Stimulated activated CD8-positive, alpha-beta memory T cell treated with anti-CD3 and anti-CD28 coated beads, Interleukin-12 subunit alpha, Interleukin-12 subunit beta, amount 100 ng/mL, for 1 hour (primary cell): Measurements from ENCODE around the gene BPTF.
"Not testable (repeated sequence)": the region's sequence is repeated elsewhere in the genome, so short reads cannot be mapped to it uniquely, and the experiment has no call there.

Experiments used
- DNase-seq: peaks from one replicate; pipeline ENCODE4 v3.0.0-alpha.2; 2020; ENCODE audit warnings: low read depth

BPTF gene

DNA sequence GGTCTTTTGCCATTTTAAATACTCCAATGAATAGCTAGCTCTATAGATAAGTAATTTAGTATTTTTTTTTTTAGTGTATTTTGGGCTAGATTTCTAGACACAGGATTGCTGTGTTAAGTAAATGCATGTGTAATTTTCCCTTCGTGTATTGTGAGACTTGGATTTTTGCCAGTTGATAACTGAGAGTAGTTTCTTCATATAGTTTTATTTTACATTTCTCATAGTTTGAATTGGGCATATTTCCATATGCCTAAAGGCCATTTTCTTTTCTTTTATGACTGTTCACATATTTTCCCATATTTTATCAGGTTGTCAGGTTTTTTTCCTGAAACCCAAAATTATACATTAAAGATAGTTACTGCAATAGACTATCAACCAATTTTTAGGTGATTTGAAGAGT is 59.4 kb downstream of the BPTF start:
- DNase-seq, result no peak

DNA sequence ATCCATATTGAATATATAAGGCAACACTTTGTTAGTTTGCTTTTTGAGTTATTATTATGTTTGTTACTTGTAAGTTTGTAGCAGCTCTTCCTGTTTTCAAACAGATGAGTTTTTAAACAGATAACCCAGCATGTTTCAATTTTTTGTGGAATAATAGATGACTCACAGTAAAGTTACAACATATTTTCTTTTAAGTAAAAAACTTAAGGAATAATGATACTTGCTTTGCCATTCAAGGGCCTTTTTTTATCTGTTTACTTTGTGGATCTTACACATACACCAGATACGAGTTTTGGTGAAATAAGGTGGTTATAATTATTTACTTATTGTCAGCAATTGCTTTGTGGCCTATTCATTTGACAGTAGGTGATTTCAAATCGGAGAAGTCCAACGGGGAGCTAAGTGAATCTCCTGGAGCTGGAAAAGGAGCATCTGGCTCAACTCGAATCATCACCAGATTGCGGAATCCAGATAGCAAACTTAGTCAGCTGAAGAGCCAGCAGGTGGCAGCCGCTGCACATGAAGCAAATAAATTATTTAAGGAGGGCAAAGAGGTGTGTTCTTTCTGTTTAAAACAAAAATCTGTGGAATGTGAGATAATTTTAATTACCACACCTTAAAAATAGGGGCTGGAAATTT is 66.3 kb downstream of the BPTF start:
- no peak for DNase-seq

DNA sequence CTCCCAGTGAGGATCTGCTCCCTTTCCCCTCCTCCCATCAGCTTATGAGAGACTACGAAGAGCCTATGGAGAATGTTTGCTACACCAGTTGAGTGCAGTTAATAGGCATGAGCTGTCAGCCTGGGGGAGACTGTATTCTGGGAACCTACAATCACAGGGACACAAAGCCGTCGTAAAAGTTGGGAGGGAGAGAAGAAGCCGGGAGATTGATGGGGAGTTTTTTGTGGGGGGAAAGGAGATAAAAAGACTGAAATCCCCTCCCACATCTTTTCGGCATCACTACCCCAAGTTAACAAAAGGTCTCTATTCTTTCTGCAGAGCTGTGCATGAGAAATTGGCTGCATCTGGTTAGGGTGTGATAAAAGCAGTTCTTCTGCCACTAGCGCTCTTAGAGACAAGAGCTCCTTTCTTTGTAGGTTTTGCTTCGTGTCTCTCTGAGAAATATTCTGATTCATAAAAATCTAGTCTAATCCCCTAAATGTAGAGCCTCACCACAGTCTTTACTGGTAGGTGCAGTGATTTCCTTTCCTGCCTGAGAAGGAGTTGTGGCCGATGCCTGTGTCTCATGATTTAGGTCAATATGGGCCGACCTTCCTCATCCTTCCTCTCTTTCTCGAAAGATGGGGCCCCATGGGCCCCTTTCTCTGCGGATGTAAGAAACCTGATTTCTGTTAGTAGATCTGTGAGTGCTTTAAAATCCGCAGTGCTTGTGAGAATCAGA is 77.4 kb downstream of the BPTF start:
- DNase-seq, result no peak

DNA sequence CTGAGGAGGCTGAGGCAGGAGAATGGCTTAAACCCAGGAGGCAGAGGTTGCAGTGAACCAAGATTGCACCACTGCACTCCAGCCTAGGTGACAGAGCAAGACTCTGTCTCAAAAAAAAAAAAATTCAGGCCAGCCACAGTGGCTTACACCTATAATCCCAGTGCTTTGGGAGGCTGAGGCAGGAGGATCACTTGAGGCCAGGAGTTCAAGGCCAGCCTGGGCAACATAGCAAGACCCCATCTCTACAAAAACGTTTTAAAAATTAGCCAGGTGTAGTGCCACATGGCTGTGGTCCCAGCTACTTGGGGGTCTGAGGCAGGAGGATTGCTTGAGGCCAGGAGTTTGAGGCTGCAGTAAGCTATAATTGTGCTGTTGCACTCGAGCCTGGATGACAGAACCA is 80.0 kb downstream of the BPTF start:
- DNase-seq, result not testable (repeated sequence)

DNA sequence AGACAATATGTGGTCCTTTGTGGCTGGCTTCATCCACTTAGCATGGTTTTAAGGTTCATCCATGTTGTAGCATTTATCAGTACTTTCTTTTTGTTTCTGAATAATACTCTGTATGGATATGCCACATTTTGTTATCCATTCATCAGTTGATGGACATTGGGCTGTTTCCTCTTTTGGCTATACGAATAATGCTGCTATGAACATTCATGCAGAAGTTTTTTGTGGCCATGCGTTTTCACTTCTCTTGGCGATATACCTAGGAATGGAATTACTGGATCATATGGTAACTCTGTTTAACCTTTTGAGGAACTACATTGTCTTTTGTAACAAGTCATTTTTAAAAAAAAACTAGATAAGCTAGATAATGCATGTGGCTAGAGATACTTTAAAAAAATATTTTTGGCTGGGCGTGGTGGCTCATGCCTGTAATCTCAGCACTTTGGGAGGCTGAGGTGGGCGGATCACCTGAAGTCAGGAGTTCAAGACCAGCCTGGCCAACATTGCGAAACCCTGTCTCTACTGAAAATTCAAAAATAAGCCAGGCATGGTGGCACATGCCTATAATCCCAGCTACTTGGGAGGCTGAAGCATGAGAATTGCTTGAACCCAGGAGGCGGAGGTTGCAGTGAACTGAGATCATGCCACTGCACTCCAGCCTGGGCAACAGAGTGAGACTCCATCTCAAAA is 85.0 kb downstream of the BPTF start:
- not testable (repeated sequence) for DNase-seq

DNA sequence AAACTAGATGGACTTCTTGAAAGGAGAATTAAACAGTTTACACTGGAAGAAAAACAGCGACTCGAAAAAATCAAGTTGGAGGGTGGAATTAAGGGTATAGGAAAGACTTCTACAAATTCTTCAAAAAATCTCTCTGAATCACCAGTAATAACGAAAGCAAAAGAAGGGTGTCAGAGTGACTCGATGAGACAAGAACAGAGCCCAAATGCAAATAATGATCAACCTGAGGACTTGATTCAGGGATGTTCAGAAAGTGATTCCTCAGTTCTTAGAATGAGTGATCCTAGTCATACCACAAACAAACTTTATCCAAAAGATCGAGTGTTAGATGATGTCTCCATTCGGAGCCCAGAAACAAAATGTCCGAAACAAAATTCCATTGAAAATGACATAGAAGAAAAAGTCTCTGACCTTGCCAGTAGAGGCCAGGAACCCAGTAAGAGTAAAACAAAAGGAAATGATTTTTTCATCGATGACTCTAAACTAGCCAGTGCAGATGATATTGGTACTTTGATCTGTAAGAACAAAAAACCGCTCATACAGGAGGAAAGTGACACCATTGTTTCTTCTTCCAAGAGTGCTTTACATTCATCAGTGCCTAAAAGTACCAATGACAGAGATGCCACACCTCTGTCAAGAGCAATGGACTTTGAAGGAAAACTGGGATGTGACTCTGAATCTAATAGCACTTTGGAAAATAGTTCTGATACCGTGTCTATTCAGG is 85.9 kb downstream of the BPTF start:
- no peak for DNase-seq

DNA sequence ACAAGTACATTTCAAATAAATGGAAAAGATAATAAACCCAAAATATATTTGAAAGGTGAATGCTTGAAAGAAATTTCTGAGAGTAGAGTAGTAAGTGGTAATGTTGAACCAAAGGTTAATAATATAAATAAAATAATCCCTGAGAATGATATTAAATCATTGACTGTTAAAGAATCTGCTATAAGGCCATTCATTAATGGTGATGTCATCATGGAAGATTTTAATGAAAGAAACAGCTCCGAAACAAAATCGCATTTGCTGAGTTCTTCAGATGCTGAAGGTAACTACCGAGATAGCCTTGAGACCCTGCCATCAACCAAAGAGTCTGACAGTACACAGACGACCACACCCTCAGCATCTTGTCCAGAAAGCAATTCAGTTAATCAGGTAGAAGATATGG is 86.8 kb downstream of the BPTF start:
- DNase-seq, result no peak

DNA sequence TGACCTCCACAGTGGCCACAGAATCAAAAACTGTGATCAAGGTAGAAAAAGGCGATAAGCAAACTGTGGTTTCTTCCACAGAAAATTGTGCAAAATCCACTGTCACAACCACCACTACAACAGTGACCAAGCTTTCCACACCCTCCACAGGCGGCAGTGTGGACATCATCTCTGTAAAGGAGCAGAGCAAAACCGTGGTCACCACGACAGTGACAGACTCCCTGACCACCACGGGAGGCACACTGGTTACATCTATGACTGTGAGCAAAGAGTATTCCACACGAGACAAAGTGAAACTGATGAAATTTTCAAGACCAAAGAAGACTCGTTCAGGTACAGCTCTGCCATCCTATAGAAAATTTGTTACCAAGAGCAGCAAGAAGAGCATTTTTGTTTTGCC is 87.4 kb downstream of the BPTF start:
- DNase-seq, result no peak

DNA sequence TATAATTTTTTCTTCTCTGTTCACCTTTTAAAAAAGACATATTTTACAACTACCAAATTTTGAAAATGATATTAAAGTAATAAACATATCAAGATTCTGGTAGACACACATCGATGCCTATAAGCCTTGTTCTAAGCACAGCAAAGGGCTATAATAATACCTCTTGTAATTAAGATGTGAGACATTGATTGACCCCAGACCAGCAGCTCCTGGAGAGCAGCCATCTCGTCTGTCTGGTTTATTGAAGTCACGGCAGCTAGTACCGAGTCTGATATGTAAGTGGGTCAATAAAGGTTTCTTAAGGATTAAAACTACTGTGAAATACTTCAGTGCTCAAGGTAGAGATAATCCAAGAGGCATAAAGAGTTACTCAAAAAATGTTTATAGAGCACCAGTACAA is 94.9 kb downstream of the BPTF start:
- DNase-seq, result no peak

DNA sequence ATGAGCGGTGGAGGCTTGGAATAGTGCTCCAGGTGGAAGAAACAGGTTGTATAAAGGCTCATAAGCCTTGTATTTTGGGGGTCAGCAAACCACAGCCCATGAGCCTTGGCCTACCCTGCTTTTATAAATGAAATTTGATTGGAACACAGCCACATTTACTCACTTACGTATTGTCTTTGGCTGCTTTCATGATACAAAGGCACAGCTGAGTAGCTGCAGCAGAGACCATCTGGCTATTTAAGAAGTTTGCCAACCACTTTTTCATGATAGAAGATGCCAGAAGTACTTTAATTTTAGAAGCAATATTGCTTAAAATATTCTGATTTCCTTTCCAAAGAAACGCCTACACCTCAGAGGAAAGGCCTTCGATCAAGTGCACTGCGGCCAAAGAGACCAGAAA is 97.2 kb downstream of the BPTF start:
- no peak for DNase-seq

DNA sequence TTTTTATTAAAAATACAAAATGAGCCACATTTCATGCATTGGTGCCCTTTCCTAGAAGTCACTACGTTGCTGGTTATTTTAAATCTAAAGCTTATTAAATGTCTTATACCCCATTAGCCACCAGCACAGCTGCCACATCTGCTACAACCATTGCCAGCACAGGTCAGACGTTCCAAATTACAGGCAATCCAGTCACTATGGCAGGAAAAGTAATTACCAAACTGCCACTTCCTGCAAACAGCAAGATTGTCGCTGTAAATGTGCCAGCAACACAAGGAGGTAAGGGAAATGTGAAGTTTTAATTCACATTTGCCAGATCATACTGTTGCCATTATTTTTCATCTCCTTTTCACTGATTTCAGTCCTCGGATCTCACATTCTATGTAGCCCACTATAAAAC is 103.5 kb downstream of the BPTF start:
- DNase-seq, result not testable (repeated sequence)

DNA sequence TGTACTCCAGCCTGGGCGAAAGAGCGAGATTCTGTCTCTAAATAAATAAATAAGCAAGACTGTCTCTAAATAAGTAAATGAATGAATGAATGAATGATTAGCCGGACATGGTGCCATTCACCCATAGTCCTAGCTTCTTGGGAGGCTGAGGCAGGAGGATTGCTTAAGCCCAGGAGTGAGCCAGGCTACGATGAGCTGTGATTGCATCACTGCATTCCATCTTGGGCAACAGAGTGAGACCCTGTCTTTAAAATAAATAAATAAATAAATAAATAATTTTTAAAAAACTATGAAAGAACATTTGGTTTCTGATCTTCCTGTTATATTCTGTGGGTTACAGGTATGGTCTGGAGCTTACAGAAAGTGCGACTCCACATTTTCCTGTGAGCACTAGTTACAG is 105.9 kb downstream of the BPTF start:
- no peak for DNase-seq

DNA sequence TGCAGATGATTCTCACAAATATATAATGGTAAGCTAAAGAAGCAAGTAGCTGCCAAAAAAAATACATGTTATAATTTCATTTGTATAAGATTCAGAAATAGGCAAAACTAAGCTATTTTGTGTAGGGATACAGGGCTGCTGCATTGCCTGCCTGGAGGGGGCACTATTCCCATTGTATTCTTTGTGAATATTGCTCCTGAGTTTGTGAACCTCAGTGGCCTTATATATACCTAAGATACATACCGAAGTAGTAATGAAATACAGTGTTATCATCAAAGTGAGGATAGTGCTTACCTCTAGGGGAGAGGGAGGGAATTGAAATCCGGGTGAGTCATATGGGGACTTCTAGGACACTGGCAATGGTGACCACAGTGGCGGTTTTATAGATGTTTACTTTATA is 117.5 kb downstream of the BPTF start:
- DNase-seq, result no peak

DNA sequence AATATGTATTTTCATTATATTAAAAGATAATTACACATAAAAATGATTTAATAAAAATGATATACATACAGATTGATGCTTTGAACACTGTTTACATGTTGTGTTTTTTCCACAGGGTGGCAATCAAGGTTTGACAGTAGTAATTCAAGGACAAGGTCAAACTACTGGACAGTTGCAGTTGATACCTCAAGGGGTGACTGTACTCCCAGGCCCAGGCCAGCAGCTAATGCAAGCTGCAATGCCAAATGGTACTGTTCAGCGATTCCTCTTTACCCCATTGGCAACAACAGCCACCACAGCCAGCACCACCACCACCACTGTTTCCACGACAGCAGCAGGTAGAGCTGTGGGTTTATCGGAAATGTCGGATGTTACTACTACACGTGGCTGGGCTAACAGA is 118.7 kb downstream of the BPTF start:
- no peak for DNase-seq

DNA sequence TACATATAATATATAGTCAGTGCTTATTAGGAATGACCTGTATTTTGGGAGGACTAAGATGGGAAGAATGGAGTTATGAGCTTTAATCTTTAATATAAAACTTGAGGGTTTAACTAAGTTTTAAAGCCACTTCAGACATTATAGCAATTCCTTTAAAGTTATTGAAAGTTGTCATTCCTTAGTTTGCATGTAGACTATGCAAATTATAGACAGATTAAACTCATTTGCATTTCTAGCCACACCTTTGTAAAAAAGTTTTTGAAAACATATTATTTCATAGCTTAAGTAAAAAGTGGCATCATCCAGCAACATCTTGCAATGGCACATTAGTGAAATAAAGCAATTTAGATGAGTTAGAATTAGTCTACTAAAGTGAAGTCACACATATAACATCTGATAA is 121.2 kb downstream of the BPTF start:
- no peak for DNase-seq

DNA sequence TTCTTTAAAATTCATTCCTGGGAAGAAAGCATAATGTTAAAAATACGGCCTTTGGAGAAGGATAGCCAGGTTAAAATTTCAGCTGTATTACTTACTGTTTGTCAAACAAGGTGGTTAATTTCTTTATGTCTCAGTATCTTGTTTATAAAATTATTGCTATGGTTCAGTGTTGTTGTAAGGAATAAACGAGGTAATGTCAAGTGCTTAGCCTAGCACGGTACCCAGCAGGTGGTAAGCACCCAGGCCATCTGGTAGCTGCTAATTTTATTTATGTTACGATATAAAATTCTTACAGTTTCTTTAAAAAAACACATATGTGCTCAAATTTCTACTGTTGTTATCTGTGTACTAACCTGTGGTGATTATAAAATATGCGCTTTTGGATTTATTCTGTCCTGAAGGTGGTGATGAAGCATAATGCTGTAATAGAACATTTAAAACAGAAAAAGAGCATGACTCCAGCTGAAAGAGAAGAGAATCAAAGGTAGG is 122.1 kb downstream of the BPTF start:
- DNase-seq, result no peak

DNA sequence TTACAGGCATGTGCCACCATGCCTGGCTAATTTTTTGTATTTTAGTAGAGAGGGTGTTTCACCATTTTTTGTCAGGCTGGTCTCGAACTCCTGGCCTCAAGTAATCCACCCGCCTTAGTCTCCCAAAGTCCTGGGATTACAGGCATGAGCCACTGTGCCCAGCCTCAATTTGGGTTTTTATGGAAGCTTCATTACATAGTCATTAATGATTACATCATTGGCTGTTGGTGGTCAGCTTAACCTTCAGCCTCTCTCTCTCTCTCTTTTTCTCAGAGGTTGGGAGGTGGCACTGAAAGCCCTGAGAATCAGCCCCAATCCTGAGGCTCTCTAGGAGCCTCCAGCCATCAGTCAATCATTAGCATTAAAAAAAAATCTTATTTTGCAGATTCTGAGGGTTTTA is 125.6 kb downstream of the BPTF start:
- DNase-seq, result no peak

DNA sequence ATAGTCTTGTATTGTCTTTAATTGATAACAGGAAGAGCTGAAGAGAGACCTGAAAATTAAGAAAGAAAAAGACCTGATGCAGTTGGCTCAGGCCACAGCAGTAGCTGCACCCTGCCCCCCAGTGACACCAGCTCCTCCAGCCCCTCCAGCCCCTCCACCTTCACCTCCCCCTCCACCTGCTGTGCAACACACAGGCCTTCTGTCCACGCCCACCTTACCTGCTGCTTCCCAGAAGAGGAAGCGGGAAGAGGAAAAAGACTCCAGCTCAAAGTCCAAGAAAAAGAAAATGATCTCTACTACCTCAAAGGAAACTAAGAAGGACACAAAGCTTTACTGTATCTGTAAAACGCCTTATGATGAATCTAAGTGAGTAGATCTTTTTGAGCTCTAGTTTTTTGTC is 134.2 kb downstream of the BPTF start:
- DNase-seq, result no peak

DNA sequence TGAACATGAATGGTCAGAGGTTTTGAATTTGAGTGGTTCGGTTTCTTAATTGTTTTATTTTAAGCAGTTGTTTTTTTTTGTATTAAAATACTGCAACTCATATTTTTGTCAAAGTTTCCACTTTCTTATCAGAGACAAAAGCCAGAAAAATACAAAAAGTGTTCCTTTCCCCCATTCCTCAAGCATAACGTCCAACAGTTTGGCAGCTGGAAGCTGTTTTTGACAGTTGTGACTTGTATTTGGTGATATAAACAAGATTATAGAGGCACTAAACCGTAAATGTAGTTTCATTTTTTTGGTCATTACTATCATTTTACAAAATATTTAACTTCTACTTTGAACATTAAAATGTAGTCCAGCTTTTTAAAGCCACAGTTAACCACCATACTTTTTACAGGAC is 135.0 kb downstream of the BPTF start:
- not testable (repeated sequence) for DNase-seq

DNA sequence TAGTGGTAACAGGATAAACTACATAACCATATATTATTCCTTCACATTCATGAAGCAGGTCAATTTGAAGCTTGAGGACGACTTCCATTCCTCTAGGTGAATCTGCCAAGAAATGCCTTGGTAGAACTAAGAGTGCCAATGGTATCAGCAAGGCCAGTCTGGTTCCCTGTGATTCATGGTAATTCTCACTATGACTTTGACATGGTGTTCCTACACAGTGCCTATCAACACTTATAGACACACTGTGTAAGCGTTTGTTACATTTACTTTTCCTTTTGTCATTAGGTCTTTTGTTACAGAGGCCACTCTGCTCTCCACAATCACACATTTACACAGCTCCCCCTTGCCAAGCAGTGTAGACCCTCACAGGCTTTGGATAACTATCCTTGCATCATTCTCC is 136.9 kb downstream of the BPTF start:
- not testable (repeated sequence) for DNase-seq

DNA sequence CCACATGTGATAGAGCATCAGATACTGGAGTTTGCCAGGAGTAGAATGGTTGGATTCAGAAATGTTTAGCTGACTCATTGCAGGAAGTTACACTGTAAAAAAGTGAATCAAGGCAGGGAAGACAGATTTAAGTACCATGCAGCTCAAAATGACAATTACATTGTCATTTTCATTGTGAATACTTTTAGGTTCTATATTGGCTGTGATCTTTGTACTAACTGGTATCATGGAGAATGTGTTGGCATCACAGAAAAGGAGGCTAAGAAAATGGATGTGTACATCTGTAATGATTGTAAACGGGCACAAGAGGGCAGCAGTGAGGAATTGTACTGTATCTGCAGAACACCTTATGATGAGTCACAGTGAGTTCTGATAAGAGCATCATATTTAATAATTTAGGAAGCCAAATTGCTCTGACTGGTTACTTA is 137.9 kb downstream of the BPTF start:
- DNase-seq, result peak; percentile 71

DNA sequence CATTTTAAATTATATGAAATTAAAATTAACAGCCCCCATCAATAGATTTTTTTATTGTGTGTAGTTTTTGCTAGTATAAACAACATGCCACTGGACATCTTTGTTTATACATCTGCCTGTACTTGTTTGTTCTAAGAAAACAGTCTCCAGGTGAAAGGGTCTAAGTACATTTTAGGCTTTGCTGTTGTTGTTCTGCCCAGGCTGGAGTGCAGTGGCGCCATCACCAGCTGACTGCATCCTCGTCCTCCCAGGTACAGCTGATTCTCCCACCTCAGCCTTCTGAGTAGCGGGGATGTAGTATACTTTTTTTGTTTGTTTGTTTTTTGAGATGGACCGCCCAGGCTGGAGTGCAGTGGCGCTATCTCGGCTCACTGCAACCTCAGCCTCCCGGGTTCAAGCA is 145.5 kb downstream of the BPTF start:
- DNase-seq, result no peak

DNA sequence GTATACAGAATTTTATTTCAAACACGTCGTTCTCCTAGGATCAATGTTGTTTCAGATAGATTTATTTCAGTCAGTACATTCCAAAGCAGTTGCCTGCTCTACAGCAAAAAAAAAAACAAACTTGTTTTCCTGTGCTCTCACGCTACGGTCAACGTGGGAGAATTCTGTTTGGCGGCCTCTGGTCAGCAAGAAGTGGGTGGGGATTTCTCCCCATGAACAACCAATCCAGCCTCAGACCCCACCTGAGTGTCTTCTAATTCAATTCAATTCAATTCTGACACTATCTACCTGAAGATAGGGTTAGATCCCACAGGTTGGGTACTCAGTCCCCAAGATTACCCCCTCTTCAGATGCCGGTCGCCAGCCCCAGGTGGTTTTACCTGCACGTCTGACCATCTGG is 148.9 kb downstream of the BPTF start:
- DNase-seq, result no peak
